GM21515 (cell line): ENCODE results near the gene ABHD3.
"Not testable (repeated sequence)": the region's sequence is repeated elsewhere in the genome, so short reads cannot be mapped to it uniquely, and the experiment has no call there.

Experiments used
- ATAC-seq: cut with Tn5 transposase; IDR thresholded peaks from one replicate; pipeline ENCODE4 v1.9.1; 2021; ENCODE audit not compliant: unreplicated experiment

The ABHD3 gene

DNA sequence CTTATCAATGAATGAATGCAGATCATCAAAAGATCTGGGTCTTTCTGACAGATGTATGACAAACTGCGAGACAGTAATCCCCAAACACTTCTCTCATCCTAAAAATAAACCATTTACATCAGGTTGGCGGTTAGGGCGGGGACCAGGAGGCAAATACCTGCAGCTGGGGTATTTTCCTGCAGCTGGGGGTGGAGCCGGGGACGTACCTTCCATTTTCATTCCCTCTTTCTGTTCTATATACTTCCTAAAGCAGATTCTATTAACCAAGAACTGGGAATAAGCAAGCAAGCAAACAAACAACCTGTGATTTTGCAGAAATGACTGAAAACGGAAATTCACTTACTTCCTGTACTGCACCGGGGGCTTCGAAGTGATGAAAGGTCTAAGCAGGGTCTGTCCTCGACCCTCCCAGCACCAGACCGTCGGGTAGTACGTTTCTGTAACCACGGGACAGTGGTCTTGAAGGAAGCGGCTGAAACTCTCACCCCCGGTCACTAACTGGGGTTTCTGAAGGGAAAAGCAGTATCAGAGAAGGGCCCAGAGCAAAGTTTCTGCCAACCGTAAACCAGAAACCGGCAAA lies 1.2 kb downstream of the ABHD3 start:
- ATAC-seq = no peak

DNA sequence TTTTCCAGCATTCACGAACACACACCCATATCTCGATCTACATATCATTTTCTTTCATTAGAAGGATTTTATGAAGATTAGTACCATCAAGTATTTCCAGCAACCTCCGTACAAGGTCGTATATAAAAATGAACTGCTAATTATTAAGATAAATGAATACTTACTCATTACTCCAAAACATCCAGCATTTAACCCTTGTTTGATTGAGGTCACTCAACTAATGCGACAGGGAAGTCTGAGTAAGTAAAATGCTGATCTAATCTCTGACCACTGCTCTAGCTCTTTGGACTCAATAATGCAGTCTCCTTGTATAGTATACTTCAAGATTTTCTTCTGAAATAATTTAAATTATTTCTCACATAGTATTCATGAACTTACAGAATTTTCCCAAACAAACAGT lies 2.0 kb downstream of the ABHD3 start:
- no peak for ATAC-seq

DNA sequence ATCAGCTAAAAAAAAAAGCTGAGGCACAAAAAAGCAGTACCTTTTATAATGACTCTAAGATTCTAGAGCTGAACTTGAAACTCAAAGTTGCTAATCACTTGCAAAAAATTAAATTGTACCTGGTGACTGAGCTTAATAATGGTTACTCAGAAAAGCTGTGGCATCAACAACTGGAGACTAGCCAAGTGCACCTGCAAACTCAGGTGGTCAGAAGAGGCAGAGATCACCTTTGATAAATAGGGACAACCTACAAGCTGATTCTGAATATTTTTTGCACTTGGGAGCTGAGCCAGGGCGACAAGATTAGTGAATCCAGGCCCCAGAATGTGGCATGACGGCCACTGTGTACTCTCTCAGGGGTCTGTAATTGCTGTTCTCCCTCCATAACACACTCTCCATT lies 3.0 kb downstream of the ABHD3 start:
- no peak for ATAC-seq

DNA sequence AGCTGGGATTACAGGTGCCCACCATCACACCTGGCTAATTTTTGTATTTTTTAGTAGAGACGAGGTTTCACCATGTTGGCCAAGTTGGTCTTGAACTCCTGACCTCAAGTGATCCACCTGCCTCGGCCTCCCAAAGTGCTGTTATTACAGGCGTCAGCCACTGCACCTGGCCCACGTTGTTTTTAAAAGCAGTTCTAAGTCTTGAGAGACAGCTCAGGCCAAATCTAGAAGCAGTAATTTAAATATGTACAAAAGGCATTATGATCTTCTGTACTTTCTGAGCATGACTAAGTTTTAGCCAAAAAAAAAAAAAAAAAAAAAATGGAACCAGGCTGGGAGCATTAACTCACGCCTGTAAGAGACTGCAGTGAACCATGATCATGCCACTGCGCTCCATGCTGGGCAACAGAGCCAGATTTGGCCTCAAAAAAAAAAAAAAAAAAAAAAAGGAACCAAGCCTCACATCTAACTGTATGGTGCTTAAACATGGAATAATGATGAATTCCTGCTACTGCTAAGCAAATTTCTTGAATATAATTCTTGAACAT lies 4.0 kb downstream of the ABHD3 start:
- ATAC-seq = no peak

DNA sequence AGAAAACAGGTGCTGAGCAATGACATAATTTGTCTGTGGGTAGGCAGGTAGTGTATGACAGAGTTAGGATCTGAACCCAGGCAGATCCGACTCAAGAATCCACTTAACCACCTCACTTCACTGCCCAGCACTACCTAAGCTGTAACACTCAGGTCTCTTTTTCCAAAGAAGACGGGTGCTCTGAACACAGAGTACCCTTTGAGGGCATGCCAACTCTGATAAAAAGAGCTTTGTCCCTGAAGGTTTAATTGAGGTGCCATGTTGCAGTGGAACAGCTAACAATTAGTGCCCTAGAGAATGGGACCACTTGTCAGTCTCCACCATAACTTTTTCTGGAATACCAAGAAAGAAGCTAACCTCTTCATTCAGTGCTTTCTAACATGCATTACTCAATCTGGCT lies 11.3 kb downstream of the ABHD3 start:
- ATAC-seq = no peak

DNA sequence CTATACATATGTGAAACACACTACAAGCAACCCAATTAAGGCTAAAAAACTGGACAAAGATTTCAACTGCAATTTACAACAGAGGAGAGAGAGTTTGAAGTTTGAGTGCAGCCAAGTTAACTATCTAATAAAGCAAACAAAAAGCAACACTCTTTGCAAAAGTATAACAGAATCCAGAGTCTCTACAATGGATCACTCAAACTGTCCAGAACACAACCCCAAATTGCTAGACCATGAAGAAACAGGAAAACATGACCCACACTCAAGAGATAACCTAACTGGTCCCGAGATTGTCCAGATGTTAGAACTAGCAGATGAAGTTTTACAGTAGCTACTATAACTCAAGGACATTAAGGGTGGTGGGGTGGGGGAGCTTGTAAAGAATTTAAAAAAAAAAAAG lies 14.8 kb downstream of the ABHD3 start:
- no peak for ATAC-seq

DNA sequence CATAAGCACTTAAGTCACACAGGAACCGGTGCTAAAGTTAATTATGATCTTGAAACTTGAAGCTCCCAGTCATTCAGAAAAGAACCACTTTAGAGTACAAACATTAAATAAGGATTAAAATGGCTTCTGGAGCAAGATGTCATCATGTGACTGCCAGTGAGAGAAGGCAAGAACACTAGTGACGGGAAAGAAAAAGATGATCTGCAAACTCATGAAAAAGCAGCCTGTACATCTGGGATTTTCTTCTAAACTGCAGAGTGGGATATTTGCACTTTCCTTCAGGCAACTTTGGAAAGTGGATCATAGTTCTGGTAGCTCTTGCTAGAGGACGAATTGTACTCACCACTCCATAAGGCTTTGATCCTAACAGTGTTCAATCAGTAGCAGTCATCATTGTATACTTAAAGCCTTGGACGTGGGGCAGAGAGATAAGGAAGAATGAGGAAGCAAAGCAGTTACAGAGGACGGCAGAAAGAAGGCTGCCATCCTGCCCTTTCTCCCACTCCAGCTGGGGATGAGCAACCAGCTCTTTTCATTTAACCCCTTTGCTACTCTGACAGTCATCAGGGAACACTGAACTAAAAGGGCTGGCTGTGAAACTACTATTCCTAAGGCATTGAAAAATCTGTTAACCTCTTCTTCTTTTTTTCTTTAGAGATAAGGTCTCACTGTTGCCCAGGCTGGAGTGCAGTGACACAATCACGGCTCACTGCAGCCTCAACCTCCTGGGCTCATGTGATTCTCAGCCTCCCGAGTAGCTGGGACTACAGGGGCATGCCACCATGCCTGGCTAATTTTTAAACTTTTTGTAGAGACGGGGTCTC lies 18.1 kb downstream of the ABHD3 start:
- no peak for ATAC-seq

DNA sequence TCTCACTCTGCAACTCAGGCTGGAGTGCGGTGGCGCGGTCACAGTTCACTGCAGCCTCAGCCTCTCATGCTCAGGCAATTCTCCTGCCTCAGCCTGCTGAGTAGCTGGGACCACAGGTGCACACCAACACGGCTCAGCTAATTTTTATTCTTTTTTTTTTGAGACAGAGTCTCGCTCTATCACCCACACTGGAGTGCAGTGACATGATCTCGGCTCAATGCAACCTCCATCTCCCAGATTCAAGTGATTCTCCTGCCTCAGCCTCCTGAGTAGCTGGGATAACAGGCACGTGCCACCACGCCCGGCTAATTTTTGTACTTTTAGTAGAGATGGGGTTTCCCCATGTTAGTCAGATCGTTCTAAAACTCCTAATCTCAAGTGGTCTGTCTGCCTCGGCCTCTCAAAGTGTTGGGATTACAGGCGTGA lies 19.0 kb downstream of the ABHD3 start:
- ATAC-seq = peak; percentile 84

DNA sequence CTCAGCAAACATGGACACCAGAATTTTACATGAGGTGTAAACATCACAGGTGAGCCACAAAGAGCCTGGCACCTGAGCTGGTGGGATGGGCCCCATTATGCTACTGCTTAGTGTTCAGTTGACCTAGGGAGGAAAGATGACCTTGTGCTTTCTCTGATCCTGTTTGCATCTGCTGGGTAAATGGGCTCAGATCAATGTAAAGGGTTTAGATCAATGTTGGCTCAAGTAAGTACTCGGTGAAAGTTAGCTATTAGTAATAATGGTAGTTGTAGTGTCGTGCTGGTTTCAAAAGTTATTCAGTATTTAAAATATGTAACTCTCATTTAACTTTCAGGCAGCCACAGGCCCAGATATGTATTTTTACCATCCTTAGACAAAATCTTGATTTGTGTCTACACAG lies 19.8 kb downstream of the ABHD3 start:
- peak; percentile 47 for ATAC-seq

DNA sequence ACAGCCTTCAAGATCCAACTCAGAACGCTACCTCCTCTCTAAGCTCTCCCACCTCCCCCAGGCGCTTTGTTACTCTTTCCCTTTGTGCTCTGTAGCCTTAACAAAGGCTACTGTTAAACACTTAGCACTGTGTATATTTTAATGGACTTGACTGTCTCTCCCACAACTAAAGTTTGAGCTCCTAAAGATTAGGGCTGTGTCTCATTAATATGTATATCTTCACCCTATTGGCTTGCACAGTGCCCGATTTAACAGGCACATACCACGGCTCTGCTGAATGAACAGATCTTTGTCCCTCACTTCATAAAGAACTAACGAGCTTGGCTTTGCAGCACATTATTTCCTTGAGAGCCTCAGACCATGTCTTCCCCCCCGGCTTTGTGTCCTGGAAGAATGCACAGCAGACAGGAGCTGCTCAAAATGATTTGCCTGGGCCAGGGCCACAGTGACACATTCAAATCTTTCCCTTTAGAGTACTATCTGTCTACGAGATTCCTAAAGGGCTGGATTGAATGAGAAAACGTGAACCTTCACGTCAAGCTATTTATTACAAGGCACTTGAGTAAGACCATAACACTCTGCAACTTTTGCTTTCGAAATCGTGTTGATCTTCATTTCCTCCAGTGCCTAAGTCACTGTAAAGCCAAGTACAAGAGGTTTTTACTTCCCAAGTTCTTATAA lies 22.1 kb downstream of the ABHD3 start:
- no peak for ATAC-seq

DNA sequence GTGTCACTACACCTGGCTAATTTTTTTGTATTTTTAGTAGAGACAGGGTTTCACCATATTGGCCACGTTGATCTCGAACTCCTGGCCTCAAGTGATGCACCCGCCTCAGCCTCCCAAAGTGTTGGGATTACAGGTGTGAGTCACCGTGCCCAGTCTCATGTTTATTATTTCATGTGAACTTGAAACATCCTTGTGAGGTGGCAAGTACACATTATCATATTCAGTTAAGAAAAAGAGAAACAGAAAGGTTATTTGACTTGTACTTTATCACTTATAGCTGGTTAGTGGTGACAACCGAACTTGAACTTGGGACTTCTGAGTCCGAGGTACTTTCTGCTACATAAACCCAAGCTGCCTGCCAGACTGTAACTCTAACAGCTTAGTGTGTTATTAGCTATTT lies 24.4 kb downstream of the ABHD3 start:
- no peak for ATAC-seq

DNA sequence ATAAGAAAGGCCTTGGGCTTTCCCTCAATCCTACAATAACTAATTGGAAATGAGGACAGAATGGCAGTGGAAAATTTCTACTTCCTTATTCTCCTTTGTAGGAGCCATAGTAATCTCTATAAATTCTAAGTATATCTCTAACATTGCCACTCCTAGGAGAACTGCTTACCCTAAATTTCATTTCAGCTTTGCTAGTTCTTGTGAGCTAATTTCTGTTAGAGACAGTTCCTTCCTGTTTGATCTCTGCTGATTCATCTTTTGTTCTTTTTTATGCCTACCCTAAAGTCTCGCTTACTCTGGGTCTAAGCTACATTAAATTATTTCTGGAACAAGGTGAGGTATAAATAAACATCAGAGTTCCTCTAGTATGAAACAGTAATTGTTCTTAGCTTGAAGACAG lies 25.7 kb downstream of the ABHD3 start:
- ATAC-seq = no peak

DNA sequence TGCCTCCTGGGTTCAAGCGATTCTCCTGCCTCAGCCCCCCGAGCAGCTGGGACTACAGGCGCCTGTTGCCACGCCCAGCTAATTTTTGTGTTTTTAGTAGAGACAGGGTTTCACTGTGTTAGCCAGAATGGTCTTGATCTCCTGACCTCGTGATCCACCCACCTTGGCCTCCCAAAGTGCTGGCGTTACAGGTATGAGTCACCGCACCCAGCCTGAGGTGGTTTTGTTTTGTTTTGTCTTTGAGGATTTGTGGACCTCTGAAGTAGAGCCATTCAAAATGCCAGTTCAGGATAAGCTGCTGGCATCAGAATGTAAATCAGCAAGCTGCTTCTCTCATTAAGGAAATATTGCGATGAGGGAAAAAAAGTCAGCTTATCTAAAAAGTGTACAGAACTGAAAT lies 29.2 kb downstream of the ABHD3 start:
- not testable (repeated sequence) for ATAC-seq

DNA sequence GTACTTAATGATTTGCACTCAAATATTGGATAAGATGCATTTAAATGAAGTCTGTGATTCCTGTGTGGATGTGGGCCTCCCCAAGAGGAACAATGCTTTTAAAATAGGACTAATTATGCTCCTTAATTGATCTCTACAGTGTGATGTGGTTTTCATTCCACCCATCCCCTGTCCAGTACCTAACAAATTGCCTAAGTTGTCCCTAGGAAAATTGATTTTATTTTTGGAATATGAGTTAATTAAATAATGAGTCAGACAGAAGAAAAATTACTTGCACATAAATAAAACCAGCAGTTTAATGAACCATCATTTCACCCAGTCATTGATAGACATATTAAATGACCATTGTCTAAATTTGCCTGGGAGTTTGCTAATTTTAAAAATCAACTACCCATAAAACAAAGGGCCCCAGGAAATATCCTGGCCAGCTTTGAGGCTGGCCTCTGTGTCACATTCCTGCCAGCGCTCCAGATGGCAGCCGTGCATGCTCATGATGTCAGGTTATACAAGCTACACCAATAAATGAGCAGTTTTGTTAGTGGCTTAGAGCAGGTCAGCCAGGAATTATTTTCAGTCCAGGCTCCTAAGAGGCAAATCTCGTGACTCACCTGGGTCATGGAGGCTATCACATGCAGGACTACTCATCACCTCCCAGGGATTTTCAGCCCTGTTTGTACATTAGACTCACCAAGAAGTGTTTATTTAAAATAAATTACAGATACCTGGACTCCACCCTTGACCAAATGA lies 31.9 kb downstream of the ABHD3 start:
- ATAC-seq = no peak

DNA sequence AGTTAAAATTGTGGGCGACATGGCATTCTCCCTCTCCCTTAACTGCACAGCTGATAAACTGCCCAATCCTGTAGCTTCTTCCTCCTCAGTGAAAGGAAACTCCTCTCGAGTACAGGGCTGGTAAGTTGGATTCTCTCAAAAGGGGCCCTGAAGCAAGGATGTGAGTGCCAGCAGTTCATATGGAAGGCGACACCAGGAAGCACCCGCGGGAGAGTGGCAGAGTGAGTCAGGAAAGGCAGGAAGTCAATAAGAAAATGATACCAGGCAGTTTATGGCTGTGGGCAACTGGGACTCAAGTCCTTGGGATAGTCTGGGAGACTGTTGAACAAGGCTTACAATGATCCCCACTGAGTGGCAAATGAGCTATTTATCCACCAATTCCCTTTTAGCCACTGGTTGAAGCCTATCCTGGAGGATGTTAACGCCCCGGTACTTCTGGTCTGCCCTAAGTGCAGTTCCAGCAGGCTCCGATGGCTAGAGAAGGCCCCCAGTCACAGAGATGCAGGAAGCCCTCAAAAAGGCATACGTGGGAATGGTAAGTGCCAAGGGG lies 34.8 kb downstream of the ABHD3 start:
- no peak for ATAC-seq

DNA sequence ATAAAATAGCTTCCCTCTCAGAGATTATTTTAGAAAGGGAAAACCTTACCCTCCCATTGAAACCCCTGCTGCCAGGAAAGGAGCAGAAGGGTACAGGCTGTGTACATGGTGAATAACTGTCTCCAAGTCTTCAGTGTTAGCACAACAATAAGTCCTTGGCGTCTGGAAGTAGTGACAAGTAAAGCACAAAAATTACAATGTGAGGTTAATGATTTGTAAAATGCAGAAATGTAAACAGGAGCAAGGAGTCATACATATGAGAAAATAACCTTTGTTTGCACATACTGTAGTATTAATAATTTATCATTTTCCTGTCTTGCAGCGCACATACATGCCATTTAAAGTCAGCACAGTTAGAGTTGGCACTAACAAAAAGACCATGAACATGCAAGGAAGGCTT lies 40.5 kb downstream of the ABHD3 start:
- no peak for ATAC-seq

DNA sequence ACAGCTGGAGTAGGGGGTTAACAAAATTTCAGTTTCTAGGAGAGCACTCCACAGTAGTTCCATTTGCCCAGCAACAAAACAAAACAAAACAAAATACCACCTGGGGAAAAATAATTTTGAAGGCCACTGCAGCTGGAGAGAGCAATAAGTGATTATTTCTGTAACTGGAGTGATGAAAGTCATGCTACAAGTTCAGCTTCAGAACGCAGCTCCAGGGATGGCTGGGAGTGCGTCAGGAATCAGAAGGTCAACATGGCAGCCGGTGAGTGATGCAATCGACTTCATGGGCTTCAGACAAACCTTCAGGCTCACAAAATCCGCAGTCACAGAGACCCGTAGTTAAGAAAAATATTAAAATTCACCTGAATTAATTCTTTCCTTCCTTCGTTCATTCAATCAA lies 41.0 kb downstream of the ABHD3 start:
- ATAC-seq = no peak

DNA sequence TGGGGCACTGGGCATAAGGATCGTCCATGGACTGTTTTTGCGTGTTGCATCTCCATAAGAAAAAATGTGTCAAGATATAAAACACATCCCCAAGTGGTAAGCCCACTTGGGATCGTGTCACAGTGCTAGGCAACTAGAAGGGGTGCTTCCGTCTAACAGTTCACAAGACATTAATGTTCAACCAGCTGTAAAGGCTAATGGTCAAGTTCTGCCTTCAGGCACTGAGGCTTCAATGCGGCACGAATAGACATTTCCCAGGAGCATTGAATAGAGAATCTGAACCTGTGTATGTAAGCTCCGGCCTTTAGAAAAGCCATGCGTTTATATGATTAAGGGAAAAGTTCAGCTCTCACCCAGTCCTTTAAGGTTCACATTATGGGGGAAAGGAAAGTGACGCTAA lies 42.0 kb downstream of the ABHD3 start:
- ATAC-seq = no peak

DNA sequence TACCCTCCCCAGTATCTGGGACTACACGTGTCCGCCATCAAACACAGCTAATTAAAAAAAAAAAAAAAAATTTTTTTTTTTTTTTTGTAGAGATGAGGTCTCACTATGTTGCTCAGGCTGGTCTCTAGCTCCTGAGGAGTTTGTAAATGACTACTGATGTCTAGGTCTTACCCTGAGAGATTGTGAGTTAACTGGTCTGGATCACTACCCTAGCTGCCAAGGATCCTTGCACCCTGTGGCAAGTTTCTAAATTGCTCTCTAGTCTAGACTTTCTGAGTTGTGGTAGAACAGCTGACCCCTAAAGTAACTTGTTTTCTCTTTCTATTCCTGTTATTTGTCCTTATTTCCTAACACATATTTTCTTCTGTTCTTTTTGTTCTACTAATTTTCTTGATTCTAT lies 44.5 kb downstream of the ABHD3 start:
- ATAC-seq = no peak

DNA sequence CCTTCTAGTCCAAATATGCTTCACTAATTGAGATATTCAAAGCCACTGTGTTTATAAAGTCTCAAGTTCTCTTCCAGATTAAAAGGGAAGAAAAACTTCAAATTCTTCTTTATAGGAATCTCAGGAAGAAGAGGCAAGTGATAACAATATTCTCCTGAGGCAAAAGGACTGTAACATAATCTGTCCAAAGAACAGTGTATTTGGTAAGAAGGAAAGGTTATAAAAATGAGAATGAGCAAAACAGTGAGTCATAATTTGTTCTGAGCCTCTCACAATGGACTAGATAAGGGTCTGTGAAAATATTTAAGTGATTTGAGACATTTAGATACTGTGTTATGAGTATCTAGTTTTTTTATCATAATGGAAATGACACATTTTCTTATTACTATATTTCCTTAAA lies 48.2 kb downstream of the ABHD3 start:
- no peak for ATAC-seq

DNA sequence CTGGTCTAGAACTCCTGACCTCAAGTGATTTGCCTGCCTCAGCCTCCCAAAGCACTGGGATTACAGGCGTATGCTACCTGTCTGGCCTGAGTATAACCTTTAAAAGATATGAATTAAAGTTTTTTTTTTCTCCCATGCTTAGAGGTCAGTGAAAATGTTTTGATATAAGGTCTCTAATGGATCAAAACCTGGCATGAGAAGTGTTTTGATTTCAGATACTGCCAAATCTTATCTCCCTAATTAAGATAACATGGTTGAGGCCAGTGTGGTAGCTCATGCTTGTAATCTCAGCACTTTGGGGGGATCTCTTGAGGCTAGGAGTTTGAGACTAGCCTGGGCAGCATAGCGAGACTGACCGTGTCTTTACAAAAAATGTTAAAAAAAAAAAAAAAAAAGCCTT lies 51.2 kb downstream of the ABHD3 start:
- ATAC-seq = no peak
